Prostate gland (tissue), 2 donors: ENCODE measurements around the gene SRP68. TPM values are rescaled to one million over a fixed set of nuclear protein-coding genes. Genes with fewer than 3 reads are reported as not detected.

Experiments
- DNase-seq: peaks from one replicate; pipeline ENCODE4 v3.0.0-alpha.2; 2019; ENCODE audit warnings: low spot score
- H3K27ac ChIP-seq, 2 donors: fragments of 200-600 bp; sonication (generic); 2 replicates each; pipeline ENCODE4 v1.5.1; 2017 to 2019
- H3K27me3 ChIP-seq: fragments of 200-600 bp; sonication (generic); replicated peaks from 2 replicates; pipeline ENCODE4 v1.5.1; 2019; ENCODE audit not compliant: insufficient read depth
- H3K36me3 ChIP-seq, 2 donors: fragments of 200-600 bp; sonication (generic); 1 replicate in 1 of 2; 2 replicates in 1 of 2; pipeline versions ENCODE4 v1.5.1 to v1.8.1; 2017 to 2019
- H3K4me1 ChIP-seq: fragments of 200-600 bp; sonication (generic); replicated peaks from 2 replicates; pipeline ENCODE4 v1.5.1; 2019
- H3K4me3 ChIP-seq, 2 donors: fragments of 200-600 bp; sonication (generic); 2 replicates each; pipeline ENCODE4 v1.5.1; 2017 to 2019
- H3K9me3 ChIP-seq: fragments of 200-600 bp; sonication (generic); 2 replicates; pipeline ENCODE4 v1.5.1; 2017
- CTCF ChIP-seq, 4 experiments: fragments of 200-600 bp in 2 of 4; fragments of 450-650 bp in 2 of 4; sonication (generic) in 2 of 4; IDR thresholded peaks; 1 replicate in 3 of 4; 2 replicates in 1 of 4; pipeline ENCODE4 v1.5.1; 2016 to 2019; ENCODE audit warnings: antibody characterized with exemption in 4 of 4, mild to moderate bottlenecking in 2 of 4, moderate library complexity in 2 of 4
- POLR2A ChIP-seq: fragments of 450-650 bp; IDR thresholded peaks from one replicate; pipeline ENCODE4 v1.6.1; 2016; ENCODE audit warnings: antibody characterized with exemption, mild to moderate bottlenecking
- POLR2AphosphoS5 ChIP-seq: sonication (generic); formaldehyde crosslinking; IDR thresholded peaks from one replicate; pipeline ENCODE4 v1.6.1; 2017; ENCODE audit warnings: antibody characterized with exemption
- WGBS: methylation state at CpG from one replicate; pipeline ENCODE4 v1.1.5; 2018; 5-methylcytosine and 5-hydroxymethylcytosine counted together
- intact Hi-C: fragments of 100-400 bp; cut with DNase I; formaldehyde crosslinking; loops from one replicate; pipeline ENCODE4 v1.14.2; 2022
- microRNA-seq: library from miRNA; unstranded; fragments of <30 nt; microRNA quantifications from one replicate; pipeline ENCODE4, GENCODE V29; 2016
- small RNA-seq, 2 donors: library from RNA; depleted of rRNA; stranded (forward); fragments of <200 nt; gene quantifications; one replicate each; pipeline ENCODE3, GENCODE V24; 2016
- total RNA-seq, 2 donors: library from RNA; depleted of rRNA; stranded (reverse); fragments of >200 nt; gene quantifications; one replicate each; pipeline ENCODE4 v1.1.0, GENCODE V29; 2016

Gene SRP68
- total RNA-seq, 2 donors from 2014 or later, result 33.5 to 51.2 TPM

GRCh38 chr17:75994802-75995370, 77.4 kb downstream of the SRP68 start:
- intact Hi-C loops, result no loop called here
- H3K36me3 ChIP-seq, result no peaks in the 10 kb centered on the region
- DNase-seq, result no peak
- H3K27me3 ChIP-seq, result no peaks in the 10 kb centered on the region
- no peak overlapping the region for H3K4me3 ChIP-seq
- no peaks in the 10 kb centered on the region for H3K9me3 ChIP-seq
- H3K4me1 ChIP-seq, result peaks cover 2% of the 10 kb centered on the region
- no peak for TF ChIP-seq POLR2AphosphoS5
- no peak for TF ChIP-seq POLR2A
- TF ChIP-seq CTCF (IDR thresholded peaks at IDR 0.05), result no peak
- 91% methylated on average over 5 of the region's 5 CpGs for WGBS
- H3K27ac ChIP-seq, result no peak overlapping the region

GRCh38 chr17:75991396-75991795, 80.9 kb downstream of the SRP68 start:
- intact Hi-C loops, result no loop called here
- Histone ChIP-seq H3K4me3 (no peak overlapping the region), H3K9me3 (no peaks in the 10 kb centered on the region), H3K36me3 (no peaks in the 10 kb centered on the region), H3K4me1 (no peaks in the 10 kb centered on the region), H3K27ac (no peak overlapping the region), H3K27me3 (no peaks in the 10 kb centered on the region)
- WGBS, result 91% methylated on average over 9 of the region's 9 CpGs
- DNase-seq, result no peak
- no peak for TF ChIP-seq POLR2A
- no peak for TF ChIP-seq CTCF (IDR thresholded peaks at IDR 0.05)
- no peak for TF ChIP-seq POLR2AphosphoS5

Small RNA genes within 50 kb of the gene (microRNA-seq; reads per million reads assigned to microRNA genes)
- 3.1 reads per million, percentile 36 among the genes with 10 or more reads in this experiment for gene MIR6868

Small RNA genes within 50 kb of the gene (small RNA-seq; reads per million reads assigned to genes)
- 0.09 to 0.10 reads per million in 2 donors for gene MIR6868

Other genes starting within 250 kb of the SRP68 start
- 10 to 100 TPM in 1 of 2 donors, 1 to 10 TPM in 1; 2.9 to 16.2 TPM for gene UNC13D, start 228.1 kb downstream of the SRP68 start, total RNA-seq
- gene WBP2, start 217.2 kb downstream of the SRP68 start, total RNA-seq, result 100 to 1,000 TPM in 1 of 2 donors, 10 to 100 TPM in 1; 88.9 to 125 TPM
- gene TRIM47, start 193.9 kb downstream of the SRP68 start, total RNA-seq, result 10 to 100 TPM; 21.3 to 62.9 TPM
- 10 to 100 TPM; 27.5 to 28.1 TPM for gene TRIM65, start 175.6 kb downstream of the SRP68 start, total RNA-seq
- gene MRPL38, start 167.6 kb downstream of the SRP68 start, total RNA-seq, result 10 to 100 TPM; 40.3 to 85.6 TPM
- 10 to 100 TPM; 18.9 to 31.3 TPM for gene FBF1, start 131.5 kb downstream of the SRP68 start, total RNA-seq
- gene ACOX1, start 93.4 kb downstream of the SRP68 start, total RNA-seq, result 10 to 100 TPM; 75.5 to 79.0 TPM
- gene TEN1, start 93.3 kb downstream of the SRP68 start, total RNA-seq, result 10 to 100 TPM; 20.9 to 25.1 TPM
- 10 to 100 TPM; 16.9 to 17.2 TPM for gene CDK3, start 71.7 kb downstream of the SRP68 start, total RNA-seq
- gene EVPL, start 45.2 kb downstream of the SRP68 start, total RNA-seq, result 10 to 100 TPM; 23.0 to 29.1 TPM
- gene GALR2, start 2.3 kb upstream of the SRP68 start, total RNA-seq, result under 1 TPM in 1 of 2 donors, not detected in 1; 0.80 TPM
- gene ZACN, start 6.7 kb upstream of the SRP68 start, total RNA-seq, result not detected
- gene EXOC7, start 31.3 kb upstream of the SRP68 start, total RNA-seq, result 100 to 1,000 TPM; 136 to 159 TPM
- gene FOXJ1, start 68.7 kb upstream of the SRP68 start, total RNA-seq, result 10 to 100 TPM in 1 of 2 donors, under 1 TPM in 1; 0.55 to 11.2 TPM
- 10 to 100 TPM in 1 of 2 donors, 1 to 10 TPM in 1; 1.6 to 47.5 TPM for gene RNF157, start 168.0 kb upstream of the SRP68 start, total RNA-seq
- gene UBALD2, start 192.8 kb upstream of the SRP68 start, total RNA-seq, result 10 to 100 TPM; 19.4 to 19.7 TPM
- 1 to 10 TPM; 3.1 to 9.8 TPM for gene QRICH2, start 235.8 kb upstream of the SRP68 start, total RNA-seq